Vagina (tissue), 2 donors: ENCODE measurements around the gene DBH. TPM values are rescaled to one million over a fixed set of nuclear protein-coding genes. Genes with fewer than 3 reads are reported as not detected.

ENCODE experiments used
- DNase-seq, 2 donors: peaks; one replicate each; pipeline ENCODE4 v3.0.0-alpha.2; 2017; ENCODE audit errors: extremely low spot score in 2 of 2
- H3K27ac ChIP-seq: fragments of 200-600 bp; sonication (generic); one replicate; pipeline ENCODE4 v1.5.1; 2019
- H3K27me3 ChIP-seq: fragments of 200-600 bp; sonication (generic); one replicate; pipeline ENCODE4 v1.5.1; 2019
- H3K36me3 ChIP-seq, 2 donors: fragments of 200-600 bp; sonication (generic); one replicate each; pipeline ENCODE4 v1.5.1; 2017 to 2019
- H3K4me1 ChIP-seq: fragments of 200-600 bp; sonication (generic); one replicate; pipeline ENCODE4 v1.5.1; 2019
- H3K4me3 ChIP-seq, 2 donors: fragments of 200-600 bp; sonication (generic); 1 replicate in 1 of 2; 2 replicates in 1 of 2; pipeline ENCODE4 v1.5.1; 2016 to 2019
- H3K9me3 ChIP-seq: fragments of 200-600 bp; sonication (generic); one replicate; pipeline ENCODE4 v1.5.1; 2019
- CTCF ChIP-seq, 3 experiments: fragments of 450-650 bp in 2 of 3; fragments of 200-600 bp in 1 of 3; sonication (generic) in 1 of 3; IDR thresholded peaks; one replicate each; pipeline ENCODE4 v1.5.1; 2017 to 2019; ENCODE audit warnings: antibody characterized with exemption in 3 of 3, mild to moderate bottlenecking in 2 of 3, moderate library complexity in 2 of 3
- POLR2A ChIP-seq, 2 donors: fragments of 450-650 bp; IDR thresholded peaks; one replicate each; pipeline ENCODE4 v1.6.1; 2017; ENCODE audit warnings: antibody characterized with exemption in 2 of 2, mild to moderate bottlenecking in 2 of 2, moderate library complexity in 2 of 2
- POLR2AphosphoS5 ChIP-seq, 2 donors: sonication (generic); formaldehyde crosslinking; IDR thresholded peaks; one replicate each; pipeline ENCODE4 v1.9.0; 2017; ENCODE audit warnings: antibody characterized with exemption in 2 of 2, mild to moderate bottlenecking in 2 of 2, low read depth in 1 of 2; ENCODE audit not compliant: insufficient read depth in 1 of 2
- intact Hi-C: fragments of 100-400 bp; cut with DNase I; formaldehyde crosslinking; loops from one replicate; pipeline ENCODE4 v1.15.1; 2023
- total RNA-seq: library from RNA; depleted of rRNA; stranded (reverse); fragments of >200 nt; gene quantifications from one replicate; pipeline ENCODE4 v1.2.3, GENCODE V29; 2016

The DBH gene
- total RNA-seq, 1 donor from 2014 or later: 12.0 TPM

GRCh38 chr9:133633681-133634080 is 2.5 kb upstream of the DBH start:
- H3K27me3 ChIP-seq: no peaks in the 10 kb centered on the region

GRCh38 chr9:133634081-133634691 is 2.0 kb upstream of the DBH start:
- intact Hi-C loops: no loop called here
- Histone ChIP-seq H3K27ac (no peak overlapping the region), H3K4me1 (no peaks in the 10 kb centered on the region), H3K27me3 (no peaks in the 10 kb centered on the region), H3K4me3 (no peak overlapping the region), H3K36me3 (no peaks in the 10 kb centered on the region), H3K9me3 (no peaks in the 10 kb centered on the region)
- DNase-seq: no peak
- TF ChIP-seq POLR2AphosphoS5 (IDR thresholded peaks at IDR 0.05; ENCODE audit: insufficient read depth in 1 of 2, low read depth in 1 of 2): no peak
- no peak for TF ChIP-seq CTCF (IDR thresholded peaks at IDR 0.05)
- no peak for TF ChIP-seq POLR2A (IDR thresholded peaks at IDR 0.05)

More at GRCh38 chr9:133633681-133634080, 2.5 kb upstream of the DBH start:
- intact Hi-C loops: no loop called here
- no peaks in the 10 kb centered on the region for H3K36me3 ChIP-seq
- no peak overlapping the region for H3K27ac ChIP-seq
- no peak for DNase-seq
- H3K4me1 ChIP-seq: no peaks in the 10 kb centered on the region
- no peaks in the 10 kb centered on the region for H3K9me3 ChIP-seq
- TF ChIP-seq POLR2A (IDR thresholded peaks at IDR 0.05) (no peak), POLR2AphosphoS5 (IDR thresholded peaks at IDR 0.05; ENCODE audit: insufficient read depth in 1 of 2, low read depth in 1 of 2) (no peak), CTCF (IDR thresholded peaks at IDR 0.05) (no peak)
- no peak overlapping the region for H3K4me3 ChIP-seq

- Histone ChIP-seq H3K36me3 (no peaks in the 10 kb centered on the region), H3K27ac (no peak overlapping the region), H3K4me1 (no peaks in the 10 kb centered on the region), H3K27me3 (no peaks in the 10 kb centered on the region), H3K4me3 (no peak overlapping the region), H3K9me3 (no peaks in the 10 kb centered on the region)
- no peak for TF ChIP-seq POLR2AphosphoS5 (IDR thresholded peaks at IDR 0.05; ENCODE audit: insufficient read depth in 1 of 2, low read depth in 1 of 2)
- no peak for TF ChIP-seq POLR2A (IDR thresholded peaks at IDR 0.05)
- TF ChIP-seq CTCF (IDR thresholded peaks at IDR 0.05): no peak
- intact Hi-C loops: no loop called here
- DNase-seq: no peak
Measured at GRCh38 chr9:133635098-133635497, 1.1 kb upstream of the DBH start.

- Histone ChIP-seq H3K36me3 (no peaks in the 10 kb centered on the region), H3K27me3 (no peaks in the 10 kb centered on the region), H3K9me3 (no peaks in the 10 kb centered on the region), H3K27ac (no peak overlapping the region), H3K4me3 (no peak overlapping the region), H3K4me1 (no peaks in the 10 kb centered on the region)
- intact Hi-C loops: no loop called here
- DNase-seq: no peak
- no peak for TF ChIP-seq CTCF (IDR thresholded peaks at IDR 0.05)
- TF ChIP-seq POLR2A (IDR thresholded peaks at IDR 0.05): no peak
- no peak for TF ChIP-seq POLR2AphosphoS5 (IDR thresholded peaks at IDR 0.05; ENCODE audit: insufficient read depth in 1 of 2, low read depth in 1 of 2)
Measured at GRCh38 chr9:133636902-133637301, 739 bp downstream of the DBH start.

- intact Hi-C loops: no loop called here
Measured at GRCh38 chr9:133637451-133638055, 1.4 kb downstream of the DBH start.

More at GRCh38 chr9:133637451-133638055, 1.4 kb downstream of the DBH start:
- H3K9me3 ChIP-seq: no peaks in the 10 kb centered on the region
- H3K36me3 ChIP-seq: no peaks in the 10 kb centered on the region
- H3K4me3 ChIP-seq: no peak overlapping the region
- H3K27me3 ChIP-seq: no peaks in the 10 kb centered on the region
- no peak for TF ChIP-seq POLR2AphosphoS5 (IDR thresholded peaks at IDR 0.05; ENCODE audit: insufficient read depth in 1 of 2, low read depth in 1 of 2)
- no peak for TF ChIP-seq CTCF (IDR thresholded peaks at IDR 0.05)
- no peak for TF ChIP-seq POLR2A (IDR thresholded peaks at IDR 0.05)
- H3K4me1 ChIP-seq: no peaks in the 10 kb centered on the region
- no peak overlapping the region for H3K27ac ChIP-seq
- no peak for DNase-seq
